HG03064 (cell line): ENCODE measurements around the gene APOO.

Experiments used
- ATAC-seq: cut with Tn5 transposase; IDR thresholded peaks from one replicate; pipeline ENCODE4 v1.9.1; 2021; ENCODE audit warnings: low read depth; ENCODE audit not compliant: unreplicated experiment

Gene APOO

DNA sequence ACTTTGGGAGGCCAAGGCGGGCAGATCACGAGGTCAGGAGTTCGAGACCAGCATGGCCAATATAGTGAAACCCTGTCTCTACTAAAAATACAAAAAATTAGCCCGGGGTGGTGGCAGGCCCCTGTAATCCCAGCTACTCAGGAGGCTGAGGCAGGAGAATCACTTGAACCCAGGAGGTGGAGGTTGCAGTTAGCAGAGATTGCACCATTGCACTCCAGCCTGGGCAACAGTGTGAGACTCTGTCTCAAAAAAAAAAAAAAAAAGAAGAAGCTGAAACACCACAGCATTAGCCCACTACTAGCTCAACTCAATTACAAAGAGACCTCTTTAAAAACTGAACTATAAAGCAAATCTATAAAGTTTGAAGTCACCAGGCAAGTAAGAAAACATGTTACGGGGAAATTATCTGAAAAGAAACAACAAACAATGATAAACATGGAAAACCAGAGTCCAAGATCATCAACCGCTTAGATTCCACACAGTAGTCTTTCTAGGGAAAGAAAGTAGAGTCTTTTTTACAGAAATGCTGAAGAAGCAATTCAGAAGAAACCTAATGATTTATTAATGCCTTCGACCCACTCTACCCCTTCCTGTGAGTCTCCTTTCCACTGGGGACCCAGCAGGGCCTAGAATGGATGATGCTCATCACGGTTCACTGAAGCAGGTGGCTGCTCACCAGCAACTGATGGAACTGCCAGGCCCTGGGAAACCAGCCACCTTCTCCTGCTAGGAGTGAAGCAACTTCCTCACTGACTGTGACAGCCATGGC lies 118.2 kb downstream of the APOO start:
- no peak for ATAC-seq

DNA sequence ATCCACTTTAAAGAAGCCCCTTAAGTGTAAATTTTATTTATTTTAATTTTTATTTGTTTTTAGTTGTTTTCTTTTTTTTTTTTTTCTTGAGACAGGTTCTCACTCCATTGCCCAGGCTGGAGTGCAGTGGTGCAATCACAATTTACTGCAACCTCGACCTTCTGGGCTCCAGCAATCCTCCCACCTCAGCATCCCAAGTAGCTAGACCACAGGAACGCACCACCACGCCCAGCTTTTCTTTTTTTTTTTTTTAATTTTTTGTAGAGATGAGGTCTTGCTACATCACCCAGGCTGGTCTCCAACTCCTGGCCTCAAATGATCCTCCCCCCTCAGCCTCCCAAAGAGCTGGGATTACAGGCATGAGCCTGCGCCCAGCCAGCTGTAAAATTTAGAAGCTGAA lies 118.8 kb downstream of the APOO start:
- no peak for ATAC-seq

DNA sequence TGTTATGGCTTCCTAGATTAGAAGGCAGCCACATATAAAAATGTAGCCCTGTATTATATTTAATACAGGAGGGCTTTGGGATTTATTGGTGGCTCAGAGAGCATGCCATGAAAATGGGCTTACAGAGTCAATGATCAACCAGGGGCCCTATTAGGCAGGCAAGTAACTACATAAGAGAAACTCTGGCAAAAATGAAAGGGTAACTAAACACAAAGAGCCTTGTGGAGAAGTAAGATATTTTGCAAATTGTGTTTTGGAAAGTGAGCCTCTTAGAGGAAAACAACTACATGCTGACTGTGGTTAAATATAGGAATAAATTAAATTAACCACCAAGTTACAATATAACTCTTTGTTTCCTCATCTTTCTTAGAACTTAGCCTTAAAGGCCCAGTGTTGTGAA lies 119.2 kb downstream of the APOO start:
- no peak for ATAC-seq

DNA sequence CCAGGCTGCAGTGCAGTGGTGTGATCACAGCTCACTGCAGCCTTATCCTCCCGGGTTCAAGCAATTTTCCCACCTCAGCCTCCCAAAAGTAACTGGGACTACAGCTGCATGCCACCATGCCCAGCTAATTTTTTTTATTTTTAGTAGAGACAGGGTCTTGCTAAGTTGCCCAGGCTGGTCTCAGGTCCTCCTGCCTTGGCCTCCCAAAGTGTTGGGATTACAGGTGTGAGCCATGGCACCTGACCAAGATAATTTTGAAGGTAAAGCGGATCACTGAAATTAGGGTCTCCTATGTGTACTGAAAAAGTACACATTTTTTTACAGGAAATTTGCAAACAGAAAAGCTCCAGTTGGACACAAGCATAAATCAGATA lies 120.0 kb downstream of the APOO start:
- no peak for ATAC-seq

DNA sequence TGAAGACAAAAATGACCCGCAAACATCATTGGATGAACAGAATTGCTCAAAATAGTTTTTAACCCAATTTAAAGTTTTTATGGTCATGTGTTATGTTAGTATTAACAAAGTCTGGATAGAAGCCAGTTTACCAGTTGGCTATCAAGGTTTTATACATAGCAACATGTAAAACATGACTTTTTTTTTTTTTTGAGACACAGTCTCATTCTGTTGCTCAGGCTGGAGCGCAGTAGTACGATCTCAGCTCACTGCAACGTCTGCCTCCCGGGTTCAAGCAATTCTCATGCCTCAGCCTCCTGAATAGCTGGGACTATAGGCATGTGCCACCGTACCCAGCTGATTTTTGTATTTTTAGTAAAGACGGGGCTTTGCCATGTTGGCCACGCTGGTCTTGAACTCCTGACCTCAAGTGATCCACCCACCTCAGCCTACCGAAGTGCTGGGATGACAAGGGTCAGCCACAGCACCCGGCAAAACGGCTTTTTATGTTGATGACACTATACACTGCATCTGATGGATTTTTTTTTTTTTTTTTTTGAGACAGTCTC lies 121.4 kb downstream of the APOO start:
- no peak for ATAC-seq

DNA sequence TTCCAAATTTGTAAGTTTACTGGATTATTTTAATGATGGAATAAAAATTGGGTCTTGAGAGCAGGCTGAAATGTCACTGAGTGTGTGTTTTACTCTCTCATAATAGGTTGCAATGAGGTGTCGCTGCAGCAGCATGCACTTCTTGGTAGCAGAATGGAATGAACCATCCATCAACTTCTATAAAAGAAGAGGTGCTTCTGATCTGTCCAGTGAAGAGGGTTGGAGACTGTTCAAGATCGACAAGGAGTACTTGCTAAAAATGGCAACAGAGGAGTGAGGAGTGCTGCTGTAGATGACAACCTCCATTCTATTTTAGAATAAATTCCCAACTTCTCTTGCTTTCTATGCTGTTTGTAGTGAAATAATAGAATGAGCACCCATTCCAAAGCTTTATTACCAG lies 122.2 kb downstream of the APOO start:
- no peak for ATAC-seq

DNA sequence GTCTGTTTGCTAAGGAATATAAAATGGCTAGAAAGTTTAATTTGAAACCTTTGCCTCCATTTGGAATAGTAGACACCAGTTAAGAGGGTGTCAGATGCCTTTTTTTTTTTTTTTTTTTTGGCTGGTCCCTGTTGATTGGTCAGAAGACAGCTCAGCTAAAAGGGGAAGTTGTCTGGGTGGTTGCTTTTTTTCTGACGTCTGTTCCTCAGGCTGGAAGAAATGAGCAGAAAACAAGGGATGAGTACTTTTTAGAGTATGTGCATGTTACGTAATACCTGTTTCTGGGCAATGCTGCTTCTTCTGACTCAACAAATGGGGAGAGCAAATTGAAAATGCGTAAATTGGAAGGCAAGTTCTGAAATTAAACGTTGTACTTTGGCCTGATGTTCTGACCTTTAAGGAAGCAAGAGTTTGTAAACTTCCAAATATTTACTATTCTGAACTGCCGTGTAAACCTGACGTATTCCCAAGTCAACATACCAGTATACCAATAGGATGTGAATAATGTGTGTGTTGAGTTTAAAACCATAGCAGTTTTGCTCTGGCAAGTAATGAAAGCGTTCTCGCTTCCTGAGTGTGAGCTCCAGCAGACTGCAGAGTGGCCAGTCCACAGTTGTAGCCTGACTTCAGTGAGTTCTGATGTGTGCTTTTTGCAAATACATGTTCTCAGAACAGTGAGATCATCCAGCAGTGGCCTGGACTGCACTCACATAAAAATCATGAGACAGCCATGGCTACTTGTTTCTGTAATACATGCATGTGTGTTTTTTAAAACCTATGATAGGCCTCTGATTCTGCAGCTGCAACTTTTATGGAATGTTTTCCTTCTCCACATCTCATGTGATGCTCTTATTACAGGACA lies 123.0 kb downstream of the APOO start:
- no peak for ATAC-seq

DNA sequence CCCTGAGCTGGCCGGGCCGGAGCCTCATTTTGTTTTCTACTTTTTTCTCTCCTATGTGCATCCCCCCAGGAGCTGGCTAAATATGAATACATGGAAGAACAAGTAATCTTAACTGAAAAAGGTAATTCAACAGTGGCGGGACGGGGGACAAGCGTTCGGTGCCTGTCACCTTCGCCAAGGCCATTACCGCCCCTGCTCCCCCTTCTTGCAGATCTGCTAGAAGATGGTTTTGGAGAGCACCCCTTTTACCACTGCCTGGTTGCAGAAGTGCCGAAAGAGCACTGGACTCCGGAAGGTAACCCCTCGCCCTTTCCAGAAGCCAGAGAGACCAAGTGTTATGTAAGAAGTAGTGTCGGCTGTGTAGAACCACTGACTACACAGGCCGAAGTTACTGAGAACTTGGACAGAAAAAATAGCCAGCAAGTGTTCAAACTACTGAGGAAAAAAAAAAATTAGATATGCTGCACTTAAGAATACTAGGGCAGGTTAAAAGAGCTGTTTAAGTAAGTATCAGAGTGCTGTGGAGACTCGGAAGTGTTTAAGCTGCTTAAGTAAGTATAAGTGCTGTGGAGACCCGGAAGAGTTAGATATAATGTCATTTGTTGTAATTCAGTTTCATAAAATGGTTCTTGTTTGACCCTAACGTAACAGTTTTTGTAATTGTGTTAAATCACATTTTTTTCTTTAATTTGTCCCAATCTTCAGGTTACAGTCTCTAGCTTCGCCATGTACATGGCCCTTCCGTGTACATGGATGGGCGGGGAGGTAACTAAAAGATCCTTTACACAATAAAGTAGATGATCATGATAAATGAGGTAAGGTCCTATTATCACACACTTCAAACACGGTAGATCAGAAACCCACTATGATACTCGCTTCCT lies 123.9 kb downstream of the APOO start:
- ATAC-seq, result no peak
